Skin epidermis (tissue), 12 donors: ENCODE measurements around the gene HOXB8.

Experiments used
- H3K27ac ChIP-seq, 21 experiments: fragments of 200-600 bp; sonication (generic) in 11 of 21; one replicate each; pipeline ENCODE4 v1.5.0; 2020; ENCODE audit warnings: mild to moderate bottlenecking in 3 of 21, inconsistent platforms in 2 of 21, moderate library complexity in 2 of 21
- H3K4me3 ChIP-seq, 7 experiments: fragments of 200-600 bp; sonication (generic) in 2 of 7; one replicate each; pipeline ENCODE4 v1.5.0; 2020; ENCODE audit warnings: inconsistent platforms in 2 of 7, mild to moderate bottlenecking in 2 of 7, moderate library complexity in 1 of 7

The HOXB8 gene

DNA sequence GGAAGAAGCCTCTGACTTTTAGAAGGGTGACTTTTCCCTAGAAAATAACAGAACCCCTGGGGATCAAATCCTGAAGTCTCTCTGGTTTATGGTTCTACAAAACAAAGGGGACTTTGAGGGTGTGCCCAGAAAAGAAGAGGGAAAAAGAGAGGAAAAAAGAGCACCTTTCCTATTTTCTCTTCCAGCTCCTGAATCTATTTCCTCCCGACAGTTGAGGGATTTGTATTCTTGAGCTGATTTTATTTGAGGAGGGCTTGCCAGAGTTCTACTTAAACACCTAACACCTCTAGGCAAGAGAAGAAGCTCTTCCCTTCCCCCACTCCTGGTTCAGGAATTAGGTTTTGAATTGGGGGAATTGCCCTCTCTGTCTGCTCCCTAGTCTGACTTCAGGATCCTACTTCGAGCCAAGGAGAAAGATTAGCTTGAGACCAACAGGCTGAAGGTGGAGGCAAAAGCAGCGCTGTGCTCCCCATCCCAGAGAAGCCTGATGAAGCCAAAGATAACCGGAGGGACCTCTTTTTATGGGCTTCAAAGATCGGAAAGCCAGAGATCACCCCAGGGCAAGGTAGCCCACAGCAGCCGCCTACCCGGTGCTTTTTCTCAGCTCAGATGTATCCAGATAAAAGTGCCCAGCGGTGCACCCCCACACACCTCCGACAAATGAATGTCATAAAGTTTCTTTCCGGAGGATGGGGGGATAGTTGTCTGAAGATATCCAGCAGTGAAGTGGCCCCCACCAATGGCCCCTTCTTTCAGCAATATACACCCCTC lies 25.8 kb downstream of the HOXB8 start:
- Histone ChIP-seq H3K4me3 (peak overlapping the region in 1 of 7 experiments; percentile 13), H3K27ac (peak overlapping the region in 6 of 21 experiments; percentile 42 to 94 (median 82))

- H3K27ac ChIP-seq = peak overlapping the region in 5 of 21 experiments; percentile 72 to 94 (median 83)
Measured at GRCh38 chr17:48588528-48588927, 26.6 kb downstream of the HOXB8 start.

GRCh38 chr17:48588074-48588415 lies 27.0 kb downstream of the HOXB8 start:
- H3K4me3 ChIP-seq = peak overlapping the region in 1 of 7 experiments; percentile 9
- peak overlapping the region in 7 of 21 experiments; percentile 1 to 94 (median 81) for H3K27ac ChIP-seq

More at GRCh38 chr17:48588528-48588927, 26.6 kb downstream of the HOXB8 start:
- H3K4me3 ChIP-seq = no peak overlapping the region

GRCh38 chr17:48587276-48588073 lies 27.6 kb downstream of the HOXB8 start:
- Histone ChIP-seq H3K4me3 (peak overlapping the region in 1 of 7 experiments; percentile 9), H3K27ac (peak overlapping the region in 8 of 21 experiments; percentile 1 to 94 (median 76))

DNA sequence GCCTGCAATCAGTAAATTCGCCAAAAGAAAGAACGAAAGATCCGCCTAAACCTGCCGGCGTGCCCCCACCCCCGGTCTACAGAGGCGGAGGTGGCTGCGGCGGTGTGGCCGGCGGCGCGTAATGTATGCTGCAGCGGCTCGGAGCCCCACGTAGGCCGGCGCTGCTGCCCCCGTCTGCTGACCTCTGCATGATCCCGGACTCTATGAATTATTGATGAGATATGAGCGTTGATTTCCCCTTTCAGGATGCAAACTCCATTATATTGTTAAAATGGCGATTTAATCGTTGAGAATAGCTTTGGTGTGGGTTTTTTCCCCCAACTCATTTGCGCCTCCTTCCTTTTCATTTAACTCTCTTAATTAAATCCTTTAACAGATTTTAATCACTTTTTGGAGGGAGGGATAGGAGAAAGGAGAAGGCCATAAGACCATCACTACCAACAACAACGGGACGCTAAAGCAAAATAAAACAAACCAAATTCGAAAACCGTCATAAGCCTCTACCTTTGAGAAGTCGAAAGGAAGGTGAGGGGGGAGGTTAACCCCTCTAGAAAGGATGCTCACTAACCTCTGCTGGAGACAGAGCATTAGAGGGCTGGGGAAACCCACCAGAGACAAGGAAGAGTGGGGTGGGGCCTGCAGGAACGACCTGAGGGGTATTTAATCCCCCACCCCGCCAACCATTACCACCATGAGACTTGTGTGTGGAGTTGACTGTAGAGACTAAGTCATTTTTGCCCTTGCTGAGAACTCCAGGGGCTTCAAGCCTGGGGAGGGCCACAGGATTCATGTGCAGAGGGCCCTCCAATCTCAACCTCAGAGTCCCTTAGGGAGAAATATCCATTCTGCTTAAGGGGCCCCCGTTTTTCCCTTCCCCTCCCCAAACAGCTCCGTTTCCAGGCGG lies 28.5 kb downstream of the HOXB8 start:
- peak overlapping the region; percentile 29 to 55 (median 49) for H3K4me3 ChIP-seq
- H3K27ac ChIP-seq = peak overlapping the region in 10 of 21 experiments; percentile 1 to 94 (median 75)

- Histone ChIP-seq H3K27ac (peak overlapping the region in 2 of 21 experiments; percentile 92 to 94), H3K4me3 (no peak overlapping the region)
Measured at GRCh38 chr17:48584223-48584741, 30.8 kb downstream of the HOXB8 start.

DNA sequence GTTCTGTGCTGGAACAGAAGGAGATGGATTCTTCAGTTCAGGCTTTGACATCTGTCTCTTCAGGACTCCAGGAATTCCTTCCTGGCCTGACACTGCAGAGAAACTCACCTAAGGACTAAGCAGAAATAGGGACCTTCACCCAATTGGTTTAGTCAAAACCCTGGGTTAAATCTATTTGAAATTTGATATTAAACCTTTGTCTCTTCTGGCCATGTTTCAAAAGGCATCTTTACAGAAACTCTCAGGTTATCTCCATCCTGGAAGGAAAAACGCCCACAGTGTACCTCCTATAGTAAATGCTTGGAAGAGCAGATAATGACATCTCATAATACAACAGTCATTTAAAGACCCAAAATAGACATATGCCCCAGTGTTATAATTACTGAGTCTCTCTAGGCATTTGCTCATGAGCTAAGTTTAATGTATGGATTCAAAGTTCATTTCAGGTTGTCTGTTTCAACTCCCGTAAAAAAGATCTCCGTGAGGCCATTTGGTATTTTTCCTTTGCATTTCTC lies 31.3 kb downstream of the HOXB8 start:
- Histone ChIP-seq H3K4me3 (no peak overlapping the region), H3K27ac (peak overlapping the region in 1 of 21 experiments; percentile 94)

GRCh38 chr17:48582750-48583069 lies 32.4 kb downstream of the HOXB8 start:
- H3K4me3 ChIP-seq = no peak overlapping the region
- peak overlapping the region in 6 of 21 experiments; percentile 42 to 94 (median 90) for H3K27ac ChIP-seq

GRCh38 chr17:48579760-48580554 lies 35.1 kb downstream of the HOXB8 start:
- H3K27ac ChIP-seq = peak overlapping the region in 6 of 21 experiments; percentile 85 to 94 (median 90)

DNA sequence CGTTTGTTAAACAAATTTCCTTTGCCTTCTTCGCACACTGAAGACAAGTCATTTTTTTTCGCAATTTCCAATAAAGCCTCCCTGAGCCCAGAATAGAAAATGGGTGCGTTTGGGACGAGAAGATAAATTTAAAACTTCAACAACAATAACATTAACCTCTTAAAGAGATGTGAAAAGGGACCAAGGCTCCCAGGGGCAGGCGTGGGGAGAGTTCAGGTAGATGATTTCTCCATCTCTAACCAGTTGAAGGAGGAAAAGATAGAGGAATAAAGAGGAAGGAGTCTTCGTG lies 35.7 kb downstream of the HOXB8 start:
- Histone ChIP-seq H3K27ac (peak overlapping the region in 6 of 21 experiments; percentile 20 to 94 (median 88)), H3K4me3 (peak overlapping the region in 1 of 7 experiments; percentile 51)

More at GRCh38 chr17:48579760-48580554, 35.1 kb downstream of the HOXB8 start:
- H3K4me3 ChIP-seq = no peak overlapping the region

DNA sequence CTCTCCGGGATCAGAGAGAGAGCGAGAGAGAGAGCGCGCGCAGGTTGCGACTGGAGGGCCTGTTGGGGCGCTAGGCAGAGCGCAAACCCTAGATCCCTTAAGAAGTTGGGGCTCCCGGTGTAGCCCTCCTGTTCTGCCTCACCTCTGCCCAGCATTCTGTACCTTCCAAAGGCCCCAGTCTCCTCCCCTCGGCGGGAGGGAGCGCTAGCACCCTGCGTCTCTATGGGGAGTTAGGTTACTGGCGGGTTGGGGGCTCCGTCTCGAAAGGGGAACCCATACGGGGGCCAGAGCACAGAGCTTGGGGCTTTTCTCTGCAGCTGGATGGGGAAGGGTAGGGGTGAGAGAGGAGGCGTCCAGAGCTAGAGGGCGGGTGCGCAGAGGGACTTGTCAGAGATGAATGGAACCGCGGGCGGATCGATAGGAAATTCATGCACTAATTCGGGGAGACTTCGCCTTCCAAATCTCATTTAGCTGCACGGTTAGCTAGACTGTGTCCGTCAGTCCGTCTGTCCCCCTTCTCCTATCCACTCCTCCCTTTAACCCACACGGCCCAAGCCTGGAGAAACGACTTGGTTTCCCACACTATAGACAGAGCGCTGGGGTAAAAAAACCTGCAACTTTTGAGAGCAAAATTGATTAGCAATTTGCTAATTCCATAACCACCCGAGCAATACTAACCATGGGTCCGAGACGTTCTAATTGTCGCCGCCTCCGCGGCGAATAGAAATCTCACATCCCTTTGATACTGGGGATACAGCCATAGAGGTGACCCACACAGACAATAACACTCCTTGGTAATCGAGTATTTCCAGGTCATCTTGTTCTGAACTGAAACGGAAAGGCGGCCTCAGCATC lies 36.2 kb downstream of the HOXB8 start:
- Histone ChIP-seq H3K27ac (peak overlapping the region in 20 of 21 experiments; percentile 23 to 94 (median 76)), H3K4me3 (peak overlapping the region; percentile 35 to 51 (median 41))

GRCh38 chr17:48577946-48578615 lies 37.0 kb downstream of the HOXB8 start, which contains the start of gene HOXB4:
Gene HOXB4 (minus strand): TSS chr17:48578350. CDS start chr17:48578319, 31 bp downstream.
- Histone ChIP-seq H3K27ac (peak within 1 kb of the TSS; percentile 23 to 94 (median 75)), H3K4me3 (peak within 1 kb of the TSS; percentile 35 to 51 (median 41))

GRCh38 chr17:48577330-48577945 lies 37.7 kb downstream of the HOXB8 start:
- Histone ChIP-seq H3K27ac (peak overlapping the region in 16 of 21 experiments; percentile 36 to 94 (median 77)), H3K4me3 (peak overlapping the region; percentile 35 to 51 (median 41))

DNA sequence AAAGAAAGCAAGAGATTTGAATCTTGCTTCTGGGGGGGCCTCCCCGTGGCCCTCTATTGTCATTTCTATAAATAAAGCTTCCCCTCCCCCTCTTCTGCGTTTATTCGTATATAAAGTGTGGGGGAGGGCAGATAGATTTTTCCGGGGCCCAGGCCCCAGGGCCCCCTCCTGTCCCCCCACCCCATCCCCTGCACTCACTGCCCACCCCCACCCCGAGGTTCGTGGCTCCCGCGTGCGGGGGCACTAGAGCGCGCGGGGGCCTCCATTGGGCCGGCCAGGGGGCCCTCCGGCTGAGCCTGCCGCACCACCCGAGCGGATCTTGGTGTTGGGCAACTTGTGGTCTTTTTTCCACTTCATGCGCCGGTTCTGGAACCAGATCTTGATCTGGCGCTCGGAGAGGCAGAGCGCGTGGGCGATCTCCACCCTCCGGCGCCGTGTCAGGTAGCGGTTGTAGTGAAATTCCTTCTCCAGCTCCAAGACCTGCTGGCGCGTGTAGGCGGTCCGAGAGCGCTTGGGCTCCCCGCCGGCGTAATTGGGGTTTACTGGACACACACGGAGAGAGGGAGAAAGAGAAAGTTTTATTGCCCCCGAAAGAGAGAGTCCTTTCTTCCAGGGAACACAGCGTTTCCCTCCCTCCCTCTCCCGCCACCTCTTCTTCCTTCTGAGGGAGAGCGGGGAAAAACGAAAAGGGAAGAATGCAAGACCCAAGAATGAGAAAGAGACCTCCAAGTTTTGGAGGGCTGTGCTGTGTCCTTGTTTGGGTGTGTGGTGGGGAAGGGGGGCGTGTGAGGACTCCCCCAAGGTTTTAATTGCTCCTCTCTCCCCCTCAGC lies 38.4 kb downstream of the HOXB8 start:
- H3K4me3 ChIP-seq = peak overlapping the region in 5 of 7 experiments; percentile 38 to 51 (median 49)
- H3K27ac ChIP-seq = peak overlapping the region in 11 of 21 experiments; percentile 6 to 94 (median 85)
